OCI-LY1 (cell line): ENCODE measurements around the gene ADK.

Experiments used
- CTCF ChIP-seq: fragments of 200-600 bp; sonication (generic), shearing (Covaris generic); IDR thresholded peaks from 2 replicates; pipeline ENCODE4 v1.5.1; 2017; ENCODE audit warnings: mild to moderate bottlenecking, antibody characterized with exemption, low read length, moderate library complexity, mixed read lengths
- EZH2 ChIP-seq: fragments of 200-600 bp; sonication (generic), shearing (Covaris generic); IDR thresholded peaks from 2 replicates; pipeline ENCODE4 v1.8.0; 2017; ENCODE audit warnings: borderline replicate concordance, mixed run types, mild to moderate bottlenecking, antibody characterized with exemption, low read length, moderate library complexity, mixed read lengths

GRCh38 chr10:74310652-74311257 is 159.7 kb downstream of the ADK start:
- TF ChIP-seq CTCF (no peak), EZH2 (no peak)
